GM19025 (cell line): Measurements from ENCODE around the gene THBD.

ENCODE experiments used
- ATAC-seq: cut with Tn5 transposase; IDR thresholded peaks from one replicate; pipeline ENCODE4 v1.9.1; 2021; ENCODE audit warnings: mild to moderate bottlenecking, low read depth, moderate library complexity; ENCODE audit not compliant: unreplicated experiment

Gene THBD

GRCh38 chr20:23085436-23086055 lies 36.1 kb upstream of the THBD start:
- no peak for ATAC-seq

GRCh38 chr20:23084845-23085365 lies 35.4 kb upstream of the THBD start:
- ATAC-seq: no peak

GRCh38 chr20:23084282-23084844 lies 34.9 kb upstream of the THBD start:
- no peak for ATAC-seq

DNA sequence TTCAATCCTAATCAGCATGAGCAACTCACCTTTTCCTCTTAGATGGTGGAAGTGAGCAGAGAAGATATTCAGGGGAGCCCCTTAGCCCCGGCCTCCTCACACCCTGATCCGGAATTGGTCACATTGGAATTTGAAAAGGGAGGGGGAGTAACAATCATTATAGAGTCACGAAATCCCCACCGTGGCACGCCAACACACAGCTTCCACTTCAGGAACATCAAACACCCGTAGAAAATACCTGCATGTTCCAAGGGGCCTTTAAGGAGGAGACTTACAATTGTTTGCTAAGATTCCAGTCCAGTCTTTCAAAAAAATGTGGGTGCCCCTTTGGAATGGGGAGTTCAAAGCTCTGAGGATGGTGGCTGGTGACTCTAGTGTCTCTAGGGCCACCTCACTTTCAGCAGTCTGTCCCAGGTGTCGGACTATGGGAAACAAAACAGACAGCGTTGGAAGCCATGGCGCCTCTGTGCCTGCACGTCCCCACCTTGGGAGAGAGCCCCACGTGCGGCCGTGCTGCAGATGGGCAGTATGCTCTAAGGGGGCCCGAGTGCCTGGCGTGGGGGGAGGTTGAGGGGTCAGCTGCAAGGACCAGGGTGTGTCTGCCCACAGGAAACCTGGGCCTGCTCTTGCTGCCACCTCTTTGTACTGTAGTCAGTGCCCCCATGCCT lies 34.2 kb upstream of the THBD start:
- no peak for ATAC-seq

GRCh38 chr20:23082846-23083552 lies 33.5 kb upstream of the THBD start:
- ATAC-seq: no peak

DNA sequence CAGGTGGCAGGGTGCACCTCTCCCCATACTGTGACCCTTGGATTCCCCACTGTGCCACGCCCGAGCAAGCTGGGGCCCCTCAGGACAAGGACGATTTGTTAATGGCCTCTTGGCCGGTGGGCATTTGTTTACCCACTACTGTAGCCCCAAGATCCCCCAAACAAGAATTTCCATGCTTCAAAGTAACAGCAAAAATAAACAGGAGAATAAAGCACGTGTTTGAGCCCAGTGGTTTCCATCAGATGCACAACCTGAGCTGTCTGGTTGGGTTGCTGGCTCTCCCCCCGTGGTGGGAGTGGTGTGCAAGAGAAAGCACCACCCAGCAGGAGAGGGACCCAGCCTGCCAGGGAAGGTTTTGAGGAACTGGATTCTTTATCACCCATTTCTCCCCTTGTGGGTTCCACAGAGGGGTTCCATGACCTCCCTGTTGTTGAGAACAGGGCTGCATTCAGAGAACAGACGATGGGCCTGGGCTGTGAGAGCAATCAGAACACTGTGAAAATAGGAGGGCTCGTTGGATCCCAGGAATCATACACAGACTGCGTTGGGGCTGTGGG lies 31.9 kb upstream of the THBD start:
- ATAC-seq: no peak

GRCh38 chr20:23080521-23080920 lies 31.0 kb upstream of the THBD start:
- no peak for ATAC-seq

- ATAC-seq: no peak
These were observed 30.5 kb upstream of the THBD start for GRCh38 chr20:23079926-23080325.

GRCh38 chr20:23079016-23079351 lies 29.5 kb upstream of the THBD start:
- no peak for ATAC-seq

GRCh38 chr20:23078351-23079015 lies 29.0 kb upstream of the THBD start:
- ATAC-seq: no peak

DNA sequence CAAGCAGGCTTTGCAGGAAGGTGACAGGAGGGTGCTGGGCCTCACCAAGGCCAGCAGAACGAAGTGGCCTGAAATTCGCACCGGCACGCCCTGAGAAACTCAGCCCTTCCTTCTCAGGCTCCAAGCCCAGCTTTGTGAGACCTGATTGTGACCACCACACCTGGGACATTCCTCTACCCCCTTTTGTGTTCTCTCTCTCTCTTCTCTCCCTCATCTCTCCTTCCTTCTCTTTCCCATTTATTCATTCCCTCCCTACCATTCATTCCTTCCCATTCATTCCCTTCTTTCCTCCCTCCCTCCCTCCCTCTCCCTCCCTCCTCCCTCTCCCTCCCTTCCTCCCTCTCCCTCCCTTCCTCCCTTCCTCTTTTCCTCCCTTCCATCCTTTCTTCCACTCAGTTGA lies 27.8 kb upstream of the THBD start:
- ATAC-seq: no peak

DNA sequence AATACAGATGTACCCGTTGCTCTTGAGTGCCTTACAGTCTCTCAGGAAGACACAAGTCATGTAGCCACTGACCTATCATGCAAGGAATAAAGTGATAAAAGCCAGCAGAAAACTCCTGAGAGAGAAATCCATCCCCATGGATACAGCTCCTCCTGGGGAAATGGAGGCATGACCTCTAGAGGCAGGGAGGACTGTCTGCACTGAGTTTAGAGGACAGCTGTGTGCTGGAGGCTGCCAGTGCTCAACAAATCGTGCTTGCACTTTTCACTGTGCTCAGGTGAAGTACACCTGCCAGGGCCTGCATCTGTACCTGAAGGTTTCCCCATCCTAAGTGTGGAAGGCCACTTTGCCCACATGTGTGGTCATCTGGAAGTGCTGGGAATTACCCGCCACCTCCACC lies 24.6 kb upstream of the THBD start:
- ATAC-seq: no peak

- no peak for ATAC-seq
These were observed 23.6 kb upstream of the THBD start for GRCh38 chr20:23072892-23073586.

DNA sequence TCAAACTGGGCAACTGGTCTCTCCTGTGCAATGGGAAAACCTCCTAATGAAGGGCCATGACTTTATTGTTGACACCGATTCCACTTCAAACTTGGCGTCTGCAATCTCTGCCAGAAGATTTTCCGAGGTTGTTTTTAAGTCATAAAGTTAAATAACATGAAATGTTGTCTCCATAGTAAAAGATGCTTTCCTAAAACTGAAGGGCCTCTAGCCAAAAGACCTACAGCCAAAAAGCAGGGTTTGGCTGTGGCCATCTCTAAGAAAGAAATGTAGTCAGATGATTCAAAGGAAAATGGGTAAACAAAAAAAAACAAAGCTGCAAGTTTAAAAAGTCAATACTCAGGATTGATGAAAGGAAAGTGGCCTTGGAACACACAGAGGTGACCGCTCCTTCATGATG lies 22.5 kb upstream of the THBD start:
- ATAC-seq: no peak

- ATAC-seq: no peak
These were observed 21.9 kb upstream of the THBD start for GRCh38 chr20:23071398-23071797.

GRCh38 chr20:23069108-23069507 lies 19.6 kb upstream of the THBD start:
- no peak for ATAC-seq

GRCh38 chr20:23068283-23068682 lies 18.8 kb upstream of the THBD start:
- no peak for ATAC-seq

- ATAC-seq: no peak
These were observed 17.3 kb upstream of the THBD start for GRCh38 chr20:23066772-23067171.

DNA sequence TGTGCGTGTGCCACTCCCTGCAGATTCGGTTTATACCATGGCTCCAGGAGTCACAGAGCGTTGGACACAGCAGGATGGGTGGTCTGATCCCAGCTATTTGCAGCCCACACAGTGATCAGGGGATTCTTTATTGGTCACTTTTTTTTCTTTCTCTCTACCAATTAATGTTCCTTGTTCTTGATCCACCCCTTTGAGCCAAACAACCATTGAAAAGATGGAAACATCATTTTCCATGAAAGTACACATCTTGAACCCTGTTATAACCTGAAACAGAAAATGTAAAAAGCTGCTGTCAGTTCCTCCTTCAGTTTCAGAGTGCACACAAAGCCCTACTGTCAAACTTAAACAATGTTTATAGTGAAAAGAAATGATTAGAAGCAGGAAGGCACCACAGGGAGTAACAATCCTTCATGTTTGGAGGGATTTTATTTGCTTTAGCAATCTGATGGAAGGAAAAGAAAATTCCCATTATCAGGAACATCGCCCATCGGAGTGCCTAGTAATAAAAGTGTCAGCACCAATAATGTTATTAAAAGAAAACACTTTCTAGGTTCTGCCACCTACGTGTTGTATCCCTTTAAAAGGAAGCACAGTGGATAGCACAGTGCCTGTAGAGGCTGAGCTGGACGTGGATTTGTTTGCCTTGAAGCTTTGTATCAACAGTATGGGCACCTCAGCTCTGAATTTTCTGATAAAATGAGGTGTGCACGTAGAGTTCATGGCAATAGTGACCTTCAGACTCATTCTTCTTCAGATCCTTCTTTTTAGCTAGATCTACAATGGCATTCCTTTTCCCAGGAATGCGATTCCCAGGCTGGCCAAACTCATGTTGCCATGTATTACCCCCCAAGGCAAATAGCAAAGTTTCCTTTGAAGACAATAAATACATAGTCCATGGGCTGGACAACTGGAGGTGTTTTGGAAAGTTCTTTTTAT lies 16.1 kb upstream of the THBD start:
- no peak for ATAC-seq
